HepG2 (cell line): ENCODE measurements around the gene HTR4. TPM values are rescaled to one million over a fixed set of nuclear protein-coding genes. Genes with fewer than 3 reads are reported as not detected.

Source experiments
- ATAC-seq: fragments of 200-7000 bp; cut with Tn5 transposase; 3 replicates; pipeline ENCODE4 v1.9.1; 2020; ENCODE audit warnings: mild to moderate bottlenecking, moderate library complexity
- BruUV-seq: library from RNA; stranded (reverse); fragments of 400-500 nt; replicated peaks from 2 replicates; lab custom pipeline; 2021; lab: Mats Ljungman, UMichigan
- CTCF ChIA-PET: fragments of 300-600 bp; formaldehyde crosslinking; extraction: SDS; loops from one replicate; lab custom pipeline; 2021; ENCODE audit warnings: low total read pairs, inconsistent platforms, low intra/inter-chr PET ratio; lab: Yijun Ruan, JAX
- POLR2A ChIA-PET: fragments of 350-600 bp; sonication (Branson Sonifier 250); formaldehyde crosslinking; loops from one replicate; lab custom pipeline; 2020; ENCODE audit warnings: antibody characterized with exemption, inconsistent platforms; lab: Yijun Ruan, JAX
- DNase-seq: peaks from one replicate; pipeline ENCODE4 v3.0.0-alpha.2; 2015; ENCODE audit warnings: low spot score
- FAIRE-seq: peaks from 3 replicates; lab custom pipeline; 2011; peaks lifted over from hg19 to GRCh38; lab: Jason Lieb, UNC
- H2AFZ ChIP-seq: one replicate; pipeline ENCODE4 v1.6.1; 2011; ENCODE audit warnings: low read length, inconsistent platforms
- H3K27ac ChIP-seq: fragments of 300-600 bp; 3 replicates; pipeline ENCODE4 v1.8.0; 2011; ENCODE audit warnings: mixed run types, mild to moderate bottlenecking, mixed read lengths, low read length, inconsistent platforms; ENCODE audit not compliant: insufficient read depth; ENCODE audit errors: extremely low read length
- H3K27me3 ChIP-seq, 2 experiments: fragments of 200-600 bp in 1 of 2; 2 replicates in 1 of 2; 3 replicates in 1 of 2; pipeline versions ENCODE4 v1.6.0 to v1.8.0; 2011; ENCODE audit warnings: low read length in 2 of 2, mild to moderate bottlenecking in 2 of 2, moderate library complexity in 2 of 2, inconsistent platforms in 1 of 2; ENCODE audit not compliant: insufficient read depth in 2 of 2, control insufficient read depth in 1 of 2
- H3K36me3 ChIP-seq, 2 experiments: fragments of 200-600 bp in 1 of 2; replicated peaks in 1 of 2; 2 replicates in 1 of 2; 3 replicates in 1 of 2; pipeline versions ENCODE4 v1.5.1 to v1.8.0; 2011; ENCODE audit warnings: low read length in 2 of 2, inconsistent platforms in 1 of 2; ENCODE audit not compliant: insufficient read depth in 2 of 2, control insufficient read depth in 1 of 2
- H3K4me1 ChIP-seq: 2 replicates; pipeline ENCODE4 v1.5.1; 2012; ENCODE audit warnings: low read length, inconsistent platforms; ENCODE audit not compliant: insufficient read depth
- H3K4me2 ChIP-seq: 2 replicates; pipeline ENCODE4 v1.6.0; 2011; ENCODE audit warnings: low read depth, low read length, inconsistent platforms
- H3K4me3 ChIP-seq, 3 experiments: fragments of 200-600 bp in 1 of 3; sonication (generic), shearing (Covaris generic) in 1 of 3; replicated peaks in 1 of 3; 2 replicates each; pipeline ENCODE4 v1.5.1; 2011 to 2016; ENCODE audit warnings: low read length in 3 of 3, inconsistent platforms in 2 of 3, low read depth in 2 of 3, mild to moderate bottlenecking in 2 of 3, control low read depth in 1 of 3, mixed read lengths in 1 of 3; ENCODE audit not compliant: insufficient read depth in 1 of 3
- H3K79me2 ChIP-seq: one replicate; pipeline ENCODE4 v1.6.1; 2011; ENCODE audit warnings: low read length, inconsistent platforms; ENCODE audit not compliant: insufficient read depth
- H3K9ac ChIP-seq: 2 replicates; pipeline ENCODE4 v1.6.0; 2011; ENCODE audit warnings: mild to moderate bottlenecking, low read depth, low read length, inconsistent platforms; ENCODE audit not compliant: insufficient read depth
- H3K9me3 ChIP-seq: 2 replicates; pipeline ENCODE4 v1.5.1; 2012; ENCODE audit warnings: mild to moderate bottlenecking, low read length
- H4K20me1 ChIP-seq: 2 replicates; pipeline ENCODE4 v1.6.0; 2011; ENCODE audit warnings: inconsistent platforms, mild to moderate bottlenecking, low read length, moderate library complexity; ENCODE audit not compliant: insufficient read depth
- CSRNP1 ChIP-seq: sonication (generic); formaldehyde crosslinking; IDR thresholded peaks from 2 replicates; pipeline ENCODE4 v1.8.1; 2023; ENCODE audit warnings: mild to moderate bottlenecking, missing genetic modification reagents
- HOXD1 ChIP-seq: sonication (generic); formaldehyde crosslinking; IDR thresholded peaks from 2 replicates; pipeline ENCODE4 v1.5.0; 2020; ENCODE audit warnings: missing genetic modification reagents
- KLF13 ChIP-seq: sonication (generic); formaldehyde crosslinking; IDR thresholded peaks from 2 replicates; pipeline ENCODE4 v1.4.0; 2020; ENCODE audit warnings: mild to moderate bottlenecking, missing genetic modification reagents
- KLF9 ChIP-seq: IDR thresholded peaks from 2 replicates; pipeline ENCODE4 v1.6.1; 2016; ENCODE audit warnings: low read depth
- MYNN ChIP-seq: sonication (generic); formaldehyde crosslinking; IDR thresholded peaks from 2 replicates; pipeline ENCODE4 v1.4.0; 2020; ENCODE audit warnings: mild to moderate bottlenecking, low read depth, missing genetic modification reagents
- NFIC ChIP-seq: IDR thresholded peaks from 2 replicates; pipeline ENCODE4 v1.6.1; 2012; ENCODE audit warnings: mild to moderate bottlenecking, low read length, inconsistent platforms
- SIX4 ChIP-seq: sonication (generic); formaldehyde crosslinking; IDR thresholded peaks from 2 replicates; pipeline ENCODE4 v1.4.0; 2020; ENCODE audit warnings: missing genetic modification reagents
- SRY ChIP-seq: sonication (generic); formaldehyde crosslinking; IDR thresholded peaks from 2 replicates; pipeline ENCODE4 v1.8.0; 2022; ENCODE audit warnings: mild to moderate bottlenecking, missing genetic modification reagents
- ZBTB26 ChIP-seq: IDR thresholded peaks from 2 replicates; pipeline ENCODE4 v1.6.1; 2016; ENCODE audit warnings: missing compliant biosample characterization, missing genetic modification reagents, borderline replicate concordance
- ZFP37 ChIP-seq: sonication (generic); formaldehyde crosslinking; IDR thresholded peaks from 2 replicates; pipeline ENCODE4 v1.4.0; 2020; ENCODE audit warnings: missing genetic modification reagents, borderline replicate concordance
- ZNF30 ChIP-seq: sonication (generic); formaldehyde crosslinking; IDR thresholded peaks from 2 replicates; pipeline ENCODE4 v1.5.0; 2020; ENCODE audit warnings: mild to moderate bottlenecking, missing genetic modification reagents
- ZNF44 ChIP-seq: sonication (generic); formaldehyde crosslinking; IDR thresholded peaks from 2 replicates; pipeline ENCODE4 v1.5.1; 2020; ENCODE audit warnings: mild to moderate bottlenecking, missing genetic modification reagents
- ZNF558 ChIP-seq: sonication (generic); formaldehyde crosslinking; IDR thresholded peaks from 2 replicates; pipeline ENCODE4 v1.9.0; 2022; ENCODE audit warnings: mild to moderate bottlenecking, missing genetic modification reagents, borderline replicate concordance
- ZNF691 ChIP-seq: sonication (generic); formaldehyde crosslinking; IDR thresholded peaks from 2 replicates; pipeline ENCODE4 v1.4.0; 2020; ENCODE audit warnings: missing genetic modification reagents, low read depth, mild to moderate bottlenecking, borderline replicate concordance
- ZNF749 ChIP-seq: sonication (generic); formaldehyde crosslinking; IDR thresholded peaks from 2 replicates; pipeline ENCODE4 v1.8.0; 2022; ENCODE audit warnings: mild to moderate bottlenecking, missing genetic modification reagents, moderate library complexity, borderline replicate concordance
- WGBS: methylation state at CpG from one replicate; pipeline ENCODE4 v1.1.6; 2017; ENCODE audit warnings: low lambda C conversion rate; 5-methylcytosine and 5-hydroxymethylcytosine counted together
- in situ Hi-C: cut with HindIII; loops from 2 replicates; pipeline ENCODE4 v1.10.0; 2017; ENCODE audit warnings: low pct_unique_long_range_greater_than_20kb; ENCODE audit not compliant: extremely low pct_ligation_motif_present
- intact Hi-C: fragments of 100-400 bp; cut with micrococcal nuclease; formaldehyde crosslinking; loops from one replicate; pipeline ENCODE4 v1.10.0; 2022; ENCODE audit not compliant: unreplicated experiment
- polyA plus RNA-seq, 8 experiments: library from polyadenylated mRNA; depleted of rRNA in 3 of 8; stranded (reverse) in 7 of 8; unstranded in 1 of 8; fragments of >200 nt; fragmentation: Illumina TruSeq in 4 of 8; extraction: Trizol in 4 of 8; gene quantifications; 2 replicates each; pipeline versions ENCODE4 v1.2.1 to v1.2.3, GENCODE V29; 2011 to 2016; ENCODE audit warnings: low read depth in 4 of 8, missing spikeins in 1 of 8, mixed read lengths in 1 of 8; ENCODE audit not compliant: insufficient read depth in 1 of 8
- total RNA-seq, 5 experiments: library from RNA; depleted of rRNA; stranded (reverse); fragments of >200 nt; fragmentation: Illumina TruSeq; extraction: Trizol; gene quantifications; 2 replicates each; pipeline ENCODE4 v1.2.3, GENCODE V29; 2016; ENCODE audit warnings: low read depth in 1 of 5

Gene HTR4
- total and polyA plus RNA-seq, 2 of the 13 experiments (the other 11 are each of a cell fraction or from before 2014, with no cell fraction given), result not detected

- Histone ChIP-seq H3K79me2 (no peaks in the 10 kb centered on the region), H3K9ac (no peak overlapping the region), H3K4me2 (no peak overlapping the region), H3K27ac (no peak overlapping the region), H3K9me3 (peaks cover 4% of the 10 kb centered on the region), H3K27me3 (no peaks in the 10 kb centered on the region), H3K4me3 (no peak overlapping the region), H2AFZ (no peak overlapping the region), H3K36me3 (no peaks in the 10 kb centered on the region), H3K4me1 (no peaks in the 10 kb centered on the region), H4K20me1 (no peaks in the 10 kb centered on the region)
- CTCF ChIA-PET, result no interaction called here
- intact Hi-C loops, result no loop called here
- FAIRE-seq (no peak), DNase-seq (no peak), ATAC-seq (no peak)
- BruUV-seq, result no TSS peak
- TF ChIP-seq SRY (CRISPR knock-in tag), result no peak
- no peak for TF ChIP-seq HOXD1
- no peak for TF ChIP-seq ZBTB26
- TF ChIP-seq NFIC, result no peak
- no peak for TF ChIP-seq ZNF749 (CRISPR knock-in tag)
- TF ChIP-seq CSRNP1 (CRISPR knock-in tag), result no peak
- TF ChIP-seq KLF9, result no peak
- TF ChIP-seq KLF13 (CRISPR knock-in tag), result no peak
- TF ChIP-seq ZFP37, result no peak
- no peak for TF ChIP-seq SIX4 (CRISPR knock-in tag)
- TF ChIP-seq ZNF30, result no peak
- TF ChIP-seq MYNN (CRISPR knock-in tag), result no peak
- no peak for TF ChIP-seq ZNF691
- no peak for TF ChIP-seq ZNF558 (CRISPR knock-in tag)
- TF ChIP-seq ZNF44 (CRISPR knock-in tag), result no peak
- 0% methylated on average over 1 of the region's 1 CpG for WGBS
- POLR2A ChIA-PET, result no interaction called here
- in situ Hi-C loops, result no loop called here
Observed at GRCh38 chr5:148535190-148535589, 119.1 kb downstream of the HTR4 start.
